ENCODE data around the gene RHOV. TPM values are rescaled to one million over a fixed set of nuclear protein-coding genes. Genes with fewer than 3 reads are reported as not detected.
"Not testable (repeated sequence)": the region's sequence is repeated elsewhere in the genome, so short reads cannot be mapped to it uniquely, and the experiment has no call there.

The RHOV gene
- total RNA-seq, 2 experiments from 2014 or later, result not detected

- H3K27me3 Mint-ChIP-seq, result peaks cover 8% of the 10 kb centered on the region
- H3K36me3 Mint-ChIP-seq, result no peaks in the 10 kb centered on the region
- H3K27ac Mint-ChIP-seq, result no peak overlapping the region
- no peaks in the 10 kb centered on the region for H3K9me3 Mint-ChIP-seq (ENCODE audit: low read depth)
- ATAC-seq (peak; percentile 52), DNase-seq (no peak)
- H3K4me3 Mint-ChIP-seq, result no peak overlapping the region
- CTCF ChIA-PET, result interaction anchor here (0.6 to 12.6 kb wide), 6 partner anchors 9 to 44 kb away, joined by 3 to 180 read pairs (median 19); partner anchors contain the start of gene VPS18
- peaks cover 16% of the 10 kb centered on the region for H3K4me1 Mint-ChIP-seq
Measured at GRCh38 chr15:40878785-40879184, 4.8 kb upstream of the RHOV start.

- DNase-seq (no peak), ATAC-seq (no peak)
- Mint-ChIP-seq H3K4me1 (peaks cover 17% of the 10 kb centered on the region), H3K27ac (no peak overlapping the region), H3K9me3 (ENCODE audit: low read depth) (no peaks in the 10 kb centered on the region), H3K4me3 (no peak overlapping the region), H3K36me3 (no peaks in the 10 kb centered on the region), H3K27me3 (peaks cover 12% of the 10 kb centered on the region)
- CTCF ChIA-PET, result interaction anchor here (1.3 to 12.6 kb wide), 4 partner anchors 8 to 20 kb away, joined by 3 to 180 read pairs (median 50); partner anchors contain the start of gene VPS18
Measured at GRCh38 chr15:40877694-40878093, 3.7 kb upstream of the RHOV start.

- Mint-ChIP-seq H3K9me3 (ENCODE audit: low read depth) (no peaks in the 10 kb centered on the region), H3K4me1 (peaks cover 17% of the 10 kb centered on the region), H3K27me3 (peaks cover 18% of the 10 kb centered on the region), H3K36me3 (no peaks in the 10 kb centered on the region), H3K4me3 (no peak overlapping the region), H3K27ac (no peak overlapping the region)
- ATAC-seq, result no peak
- no peak for DNase-seq
- CTCF ChIA-PET, result interaction anchor here (0.9 to 12.6 kb wide), 3 partner anchors 14 to 18 kb away, joined by 4 to 180 read pairs (median 64); partner anchors contain the start of gene VPS18
Measured at GRCh38 chr15:40875991-40876730, 2.1 kb upstream of the RHOV start.

- CTCF ChIA-PET, result interaction anchor here (1.3 to 12.6 kb wide), 7 partner anchors 9 to 109 kb away, joined by 3 to 180 read pairs (median 10); partner anchors contain the start of genes GCHFR and VPS18
- H3K4me3 Mint-ChIP-seq, result peak overlapping the region; percentile 57
- no peak for DNase-seq
- no peaks in the 10 kb centered on the region for H3K36me3 Mint-ChIP-seq
- ATAC-seq, result no peak
- H3K27me3 Mint-ChIP-seq, result peaks cover 18% of the 10 kb centered on the region
- peaks cover 7% of the 10 kb centered on the region for H3K4me1 Mint-ChIP-seq
- H3K9me3 Mint-ChIP-seq (ENCODE audit: low read depth), result no peaks in the 10 kb centered on the region
- no peak overlapping the region for H3K27ac Mint-ChIP-seq
Measured at GRCh38 chr15:40872791-40873693, 992 bp downstream of the RHOV start.

DNA sequence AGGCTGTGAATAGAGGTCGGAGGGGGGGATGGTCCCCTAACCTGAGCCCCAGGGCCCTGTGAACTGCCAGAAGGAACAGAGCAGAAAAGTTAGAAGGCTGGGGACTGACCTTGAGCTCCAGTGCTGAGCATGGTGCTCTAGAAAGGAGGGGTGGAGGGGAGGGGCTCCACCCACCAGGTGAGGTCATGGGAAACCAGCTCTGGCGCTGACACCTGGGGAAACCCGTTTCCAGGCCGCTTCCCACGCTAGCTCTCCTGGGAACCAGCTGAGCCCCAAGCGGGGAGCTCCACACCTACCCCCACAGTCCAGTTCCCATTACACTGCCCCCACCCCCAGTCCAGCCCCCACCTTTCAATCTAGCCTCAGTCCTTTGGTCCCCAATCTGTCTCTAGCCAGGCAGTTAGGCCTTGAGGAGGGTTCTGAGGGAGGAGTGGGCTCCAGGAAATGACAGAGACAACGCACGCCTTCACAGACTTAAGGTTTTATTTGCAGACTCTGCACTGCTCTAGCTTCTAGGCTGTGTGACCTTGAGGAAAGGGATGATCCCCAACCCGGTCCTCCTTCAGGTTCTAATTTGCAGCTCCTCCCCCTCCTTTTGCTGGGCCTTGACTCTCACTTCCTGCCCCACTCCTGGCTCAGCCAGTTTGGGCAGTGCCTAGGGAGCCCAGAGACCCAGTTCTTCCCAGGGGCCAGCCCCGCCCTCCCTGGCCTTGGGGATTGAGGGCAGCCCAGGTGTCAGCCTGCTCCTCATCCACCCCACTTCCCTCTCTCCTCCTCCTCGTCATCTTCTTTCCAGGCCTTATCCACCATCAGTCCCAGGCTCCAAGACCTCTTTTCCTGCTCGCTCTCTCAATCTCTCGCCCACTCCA is 2.1 kb downstream of the RHOV start:
- peaks cover 7% of the 10 kb centered on the region for H3K4me1 Mint-ChIP-seq
- peak overlapping the region; percentile 30 for H3K27ac Mint-ChIP-seq
- no peaks in the 10 kb centered on the region for H3K36me3 Mint-ChIP-seq
- CTCF ChIA-PET, result interaction anchor here (0.9 to 12.6 kb wide), 8 partner anchors 9 to 459 kb away, joined by 3 to 180 read pairs (median 8); partner anchors contain the start of genes GCHFR, SPINT1 and VPS18
- no peak for ATAC-seq
- no peak overlapping the region for H3K4me3 Mint-ChIP-seq
- no peaks in the 10 kb centered on the region for H3K9me3 Mint-ChIP-seq (ENCODE audit: low read depth)
- peaks cover 18% of the 10 kb centered on the region for H3K27me3 Mint-ChIP-seq
- no peak for DNase-seq

GRCh38 chr15:40870716-40871115 is 3.3 kb downstream of the RHOV start:
- Mint-ChIP-seq H3K27ac (no peak overlapping the region), H3K36me3 (no peaks in the 10 kb centered on the region), H3K9me3 (ENCODE audit: low read depth) (no peaks in the 10 kb centered on the region), H3K27me3 (peaks cover 18% of the 10 kb centered on the region), H3K4me3 (no peak overlapping the region), H3K4me1 (peaks cover 7% of the 10 kb centered on the region)
- CTCF ChIA-PET, result interaction anchor here (2.0 to 12.6 kb wide), 3 partner anchors 13 to 24 kb away, joined by 13 to 180 read pairs (median 64); partner anchors contain the start of gene VPS18
- DNase-seq, result no peak
- ATAC-seq, result no peak

DNA sequence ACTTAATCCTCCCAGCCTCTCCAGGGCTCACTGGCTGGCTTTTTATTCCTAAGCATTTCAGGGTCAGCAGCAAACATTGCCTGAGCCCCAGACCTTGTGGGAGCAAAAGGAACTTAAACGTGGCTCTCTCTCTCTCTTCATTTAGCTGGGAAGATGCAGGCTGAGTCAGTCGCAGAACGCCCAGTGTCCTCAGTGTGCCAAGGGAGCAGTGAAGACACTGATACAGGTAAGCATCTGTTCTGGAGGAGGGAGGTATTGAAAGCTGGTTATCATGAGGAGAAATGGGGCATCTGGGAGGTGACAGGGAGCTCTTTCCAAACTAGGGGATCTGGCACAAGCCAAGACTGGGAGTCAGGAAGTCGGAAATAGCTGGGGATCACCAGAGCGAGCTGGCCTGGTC is 4.3 kb downstream of the RHOV start:
- CTCF ChIA-PET, result interaction anchor here (1.1 to 12.6 kb wide), 3 partner anchors 9 to 20 kb away, joined by 3 to 180 read pairs (median 64); no protein-coding TSS in a partner anchor
- H3K27ac Mint-ChIP-seq, result no peak overlapping the region
- H3K4me1 Mint-ChIP-seq, result peaks cover 7% of the 10 kb centered on the region
- H3K9me3 Mint-ChIP-seq (ENCODE audit: low read depth), result no peaks in the 10 kb centered on the region
- H3K4me3 Mint-ChIP-seq, result no peak overlapping the region
- DNase-seq (no peak), ATAC-seq (no peak)
- no peaks in the 10 kb centered on the region for H3K36me3 Mint-ChIP-seq
- peaks cover 16% of the 10 kb centered on the region for H3K27me3 Mint-ChIP-seq

DNA sequence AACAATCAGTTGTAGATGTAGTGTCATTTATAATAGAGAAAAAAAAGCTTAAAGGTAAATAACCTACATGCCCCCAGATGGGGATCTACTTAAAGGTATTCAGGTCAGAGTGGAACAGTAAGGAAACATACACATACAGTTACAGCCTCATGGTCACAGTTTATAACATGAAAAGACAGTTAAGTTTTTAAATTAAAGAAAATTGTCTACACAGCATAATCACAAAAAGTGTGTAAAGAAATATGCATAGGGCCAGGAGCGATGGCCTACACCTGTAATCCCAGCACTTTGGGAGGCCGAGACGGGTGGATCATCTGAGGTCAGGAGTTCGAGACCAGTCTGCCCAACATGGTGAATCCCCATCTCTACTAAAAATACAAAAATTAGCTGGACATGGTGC is 6.8 kb downstream of the RHOV start:
- CTCF ChIA-PET, result interaction anchor here (1.0 to 12.6 kb wide), 3 partner anchors 9 to 27 kb away, joined by 3 to 180 read pairs (median 5); partner anchors contain the start of gene VPS18
- no peak for DNase-seq
- H3K9me3 Mint-ChIP-seq (ENCODE audit: low read depth), result no peaks in the 10 kb centered on the region
- H3K4me3 Mint-ChIP-seq, result no peak overlapping the region
- H3K4me1 Mint-ChIP-seq, result no peaks in the 10 kb centered on the region
- ATAC-seq, result no peak
- peaks cover 5% of the 10 kb centered on the region for H3K27me3 Mint-ChIP-seq
- no peaks in the 10 kb centered on the region for H3K36me3 Mint-ChIP-seq
- no peak overlapping the region for H3K27ac Mint-ChIP-seq

DNA sequence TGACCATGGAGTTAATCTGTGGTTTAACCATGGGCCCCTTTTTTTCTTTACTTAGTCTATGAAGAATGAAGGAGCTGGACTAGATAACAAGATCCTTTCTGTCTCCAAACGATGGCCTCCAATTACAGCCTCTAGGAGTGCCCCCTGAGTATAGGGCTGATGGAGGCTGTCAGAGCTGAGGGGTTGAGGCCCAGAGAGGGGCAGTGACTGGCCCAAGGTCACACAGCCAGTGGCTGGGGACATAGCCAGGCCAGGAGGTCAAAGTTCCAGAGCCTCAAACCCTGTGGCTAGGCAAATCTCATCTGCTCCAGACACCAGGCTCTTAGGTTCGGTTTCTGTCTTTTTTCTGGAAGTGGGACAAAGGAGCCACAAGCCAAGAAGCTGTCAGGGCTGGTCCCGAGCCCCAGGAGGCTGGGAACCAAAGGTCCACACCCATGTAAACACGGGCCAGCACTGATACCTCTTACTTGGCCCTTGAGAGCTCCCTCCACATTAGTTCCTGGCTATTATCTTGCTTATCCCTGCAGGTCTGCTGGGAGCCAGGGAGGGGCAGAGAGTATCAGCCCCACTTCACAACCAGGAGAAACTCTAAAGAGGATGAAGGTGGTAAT is 10.3 kb downstream of the RHOV start:
- Mint-ChIP-seq H3K27me3 (peaks cover 8% of the 10 kb centered on the region), H3K9me3 (ENCODE audit: low read depth) (no peaks in the 10 kb centered on the region), H3K36me3 (no peaks in the 10 kb centered on the region), H3K27ac (no peak overlapping the region), H3K4me3 (no peak overlapping the region), H3K4me1 (peaks cover 9% of the 10 kb centered on the region)
- CTCF ChIA-PET, result interaction anchor here (0.9 to 2.0 kb wide), 6 partner anchors 17 to 32 kb away, joined by 3 to 9 read pairs (median 4); partner anchors contain the start of gene VPS18
- no peak for ATAC-seq
- no peak for DNase-seq

DNA sequence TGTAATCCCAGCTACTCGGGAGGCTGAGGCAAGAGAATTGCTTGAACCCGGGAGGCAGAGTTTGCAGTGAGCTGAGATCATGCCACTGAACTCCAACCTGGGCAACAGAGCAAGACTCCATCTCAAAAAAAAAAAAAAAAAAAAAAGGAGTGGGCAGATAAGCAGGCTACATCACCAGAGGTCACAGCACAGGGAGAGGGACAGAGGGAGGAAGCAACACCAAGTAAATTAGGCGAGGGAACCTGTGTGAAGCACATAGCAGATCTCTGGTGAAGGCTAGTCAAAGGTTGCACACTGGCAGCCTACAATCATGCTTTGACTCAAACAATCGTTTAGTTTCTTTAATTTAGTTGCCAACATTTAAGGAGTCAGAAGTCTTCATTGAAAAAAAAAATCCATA is 12.9 kb downstream of the RHOV start:
- H3K27ac Mint-ChIP-seq; H3K4me3 Mint-ChIP-seq; H3K36me3 Mint-ChIP-seq; ATAC-seq; DNase-seq; H3K27me3 Mint-ChIP-seq; H3K9me3 Mint-ChIP-seq (ENCODE audit: low read depth): not testable (repeated sequence)
- peaks cover 20% of the 10 kb centered on the region for H3K4me1 Mint-ChIP-seq
- CTCF ChIA-PET, result interaction anchor here (1.0 to 7.9 kb wide), 4 partner anchors 13 to 38 kb away, joined by 5 to 406 read pairs (median 202); partner anchors contain the start of genes RHOV, SPINT1 and VPS18

GRCh38 chr15:40859206-40859851 is 14.7 kb downstream of the RHOV start:
- ATAC-seq (peak; percentile 88), DNase-seq (peak; percentile 91)
- CTCF ChIA-PET, result interaction anchor here (0.6 to 7.9 kb wide), 45 partner anchors 10 to 536 kb away, joined by 3 to 406 read pairs (median 4); partner anchors contain the start of genes CHP1, DLL4, DNAJC17 and INAFM2
- Mint-ChIP-seq H3K27me3 (peaks cover 8% of the 10 kb centered on the region), H3K36me3 (no peaks in the 10 kb centered on the region), H3K4me1 (peaks cover 20% of the 10 kb centered on the region), H3K9me3 (ENCODE audit: low read depth) (no peaks in the 10 kb centered on the region), H3K27ac (no peak overlapping the region), H3K4me3 (no peak overlapping the region)

All from activated CD8-positive, alpha-beta memory T cell treated with anti-CD3 and anti-CD28 coated beads, Interleukin-2, amount 10 ng/mL, durations not matched to agents 7 days and 5 days (primary cell).